H1 (cell line): ENCODE measurements around the gene CCDC12. TPM values are rescaled to one million over a fixed set of nuclear protein-coding genes. Genes with fewer than 3 reads are reported as not detected.

Experiments used
- CHD2 ChIP-seq: IDR thresholded peaks from 2 replicates; pipeline ENCODE4 v1.6.1; 2012; ENCODE audit warnings: low read length, improper control_type of control experiment
- EZH2 ChIP-seq: fragments of 200-600 bp; sonication (generic); IDR thresholded peaks from 2 replicates; pipeline ENCODE4 v1.7.1; 2012; ENCODE audit warnings: low read depth, mild to moderate bottlenecking, moderate library complexity, low read length, inconsistent platforms; ENCODE audit not compliant: severe bottlenecking
- HDAC6 ChIP-seq: IDR thresholded peaks from one replicate; pipeline ENCODE4 v1.7.1; 2012; ENCODE audit warnings: low read depth, mild to moderate bottlenecking, inconsistent platforms, low read length, moderate library complexity
- MAFK ChIP-seq: IDR thresholded peaks from 2 replicates; pipeline ENCODE4 v1.6.1; 2012; ENCODE audit warnings: low read depth, mild to moderate bottlenecking, improper control_type of control experiment, low read length
- polyA plus RNA-seq, 7 experiments: library from polyadenylated mRNA; depleted of rRNA in 3 of 7; stranded (reverse) in 5 of 7; unstranded in 2 of 7; fragments of >200 nt in 5 of 7; fragments of 200-250 nt in 2 of 7; gene quantifications; 1 replicate in 5 of 7; 2 replicates in 1 of 7; 4 replicates in 1 of 7; pipeline versions ENCODE4 v1.2.1 to v1.2.3, GENCODE V29; 2011 to 2013; ENCODE audit warnings: missing spikeins in 2 of 7, mixed read lengths in 2 of 7
- total RNA-seq: library from RNA; stranded (reverse); fragmentation: NEBNext Ultra II Directional; extraction: Animal tissue kit (Norgen Biotek cat#: 25700); gene quantifications from 2 replicates; pipeline ENCODE4 v1.2.1, GENCODE V29; 2021
- TF ChIP-seq, protein P1 (sequence below): fragments of 300-600 bp; sonication (generic); IDR thresholded peaks from 2 replicates; pipeline ENCODE4 v1.7.1; 2012; ENCODE audit warnings: low read length, moderate library complexity, mild to moderate bottlenecking, inconsistent platforms; ENCODE audit not compliant: insufficient replicate concordance
- TF ChIP-seq, protein P2 (sequence below), 3 experiments: IDR thresholded peaks; 1 replicate in 2 of 3; 2 replicates in 1 of 3; pipeline versions ENCODE4 v1.5.1 to v1.6.1; 2011; ENCODE audit warnings: low read length in 3 of 3, mild to moderate bottlenecking in 3 of 3, inconsistent platforms in 2 of 3, low read depth in 1 of 3, moderate library complexity in 1 of 3; ENCODE audit not compliant: insufficient read depth in 1 of 3; ENCODE audit errors: control extremely low read depth in 1 of 3
- TF ChIP-seq, protein P3 (sequence below): IDR thresholded peaks from 2 replicates; pipeline ENCODE4 v1.6.1; 2012; ENCODE audit warnings: inconsistent platforms

CCDC12 gene
- total and polyA plus RNA-seq, 2 of the 8 experiments (the other 6 are each of a cell fraction or from before 2014, with no cell fraction given): 29.5 to 41.3 TPM

DNA sequence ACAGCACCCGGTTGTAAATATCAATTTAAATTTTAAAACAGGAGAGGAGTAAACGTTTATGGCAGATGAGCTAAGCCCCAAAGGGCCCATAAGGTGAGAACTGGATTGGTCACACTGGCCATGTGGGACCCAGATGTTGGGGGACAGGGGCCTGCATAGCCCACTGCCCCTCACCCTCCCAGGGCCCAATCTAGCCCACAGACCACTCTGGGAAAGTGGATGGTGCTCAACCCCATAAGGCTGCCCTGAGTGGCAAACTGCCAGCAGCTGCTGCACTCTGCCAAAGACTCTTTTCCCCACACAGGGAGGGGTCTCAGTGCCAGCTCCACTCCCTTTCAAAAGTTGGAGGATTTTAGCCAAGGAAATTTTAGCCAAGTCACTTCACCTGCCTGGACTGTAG, 42.5 kb downstream of the CCDC12 start (continued):
- TF ChIP-seq, protein P1, sequence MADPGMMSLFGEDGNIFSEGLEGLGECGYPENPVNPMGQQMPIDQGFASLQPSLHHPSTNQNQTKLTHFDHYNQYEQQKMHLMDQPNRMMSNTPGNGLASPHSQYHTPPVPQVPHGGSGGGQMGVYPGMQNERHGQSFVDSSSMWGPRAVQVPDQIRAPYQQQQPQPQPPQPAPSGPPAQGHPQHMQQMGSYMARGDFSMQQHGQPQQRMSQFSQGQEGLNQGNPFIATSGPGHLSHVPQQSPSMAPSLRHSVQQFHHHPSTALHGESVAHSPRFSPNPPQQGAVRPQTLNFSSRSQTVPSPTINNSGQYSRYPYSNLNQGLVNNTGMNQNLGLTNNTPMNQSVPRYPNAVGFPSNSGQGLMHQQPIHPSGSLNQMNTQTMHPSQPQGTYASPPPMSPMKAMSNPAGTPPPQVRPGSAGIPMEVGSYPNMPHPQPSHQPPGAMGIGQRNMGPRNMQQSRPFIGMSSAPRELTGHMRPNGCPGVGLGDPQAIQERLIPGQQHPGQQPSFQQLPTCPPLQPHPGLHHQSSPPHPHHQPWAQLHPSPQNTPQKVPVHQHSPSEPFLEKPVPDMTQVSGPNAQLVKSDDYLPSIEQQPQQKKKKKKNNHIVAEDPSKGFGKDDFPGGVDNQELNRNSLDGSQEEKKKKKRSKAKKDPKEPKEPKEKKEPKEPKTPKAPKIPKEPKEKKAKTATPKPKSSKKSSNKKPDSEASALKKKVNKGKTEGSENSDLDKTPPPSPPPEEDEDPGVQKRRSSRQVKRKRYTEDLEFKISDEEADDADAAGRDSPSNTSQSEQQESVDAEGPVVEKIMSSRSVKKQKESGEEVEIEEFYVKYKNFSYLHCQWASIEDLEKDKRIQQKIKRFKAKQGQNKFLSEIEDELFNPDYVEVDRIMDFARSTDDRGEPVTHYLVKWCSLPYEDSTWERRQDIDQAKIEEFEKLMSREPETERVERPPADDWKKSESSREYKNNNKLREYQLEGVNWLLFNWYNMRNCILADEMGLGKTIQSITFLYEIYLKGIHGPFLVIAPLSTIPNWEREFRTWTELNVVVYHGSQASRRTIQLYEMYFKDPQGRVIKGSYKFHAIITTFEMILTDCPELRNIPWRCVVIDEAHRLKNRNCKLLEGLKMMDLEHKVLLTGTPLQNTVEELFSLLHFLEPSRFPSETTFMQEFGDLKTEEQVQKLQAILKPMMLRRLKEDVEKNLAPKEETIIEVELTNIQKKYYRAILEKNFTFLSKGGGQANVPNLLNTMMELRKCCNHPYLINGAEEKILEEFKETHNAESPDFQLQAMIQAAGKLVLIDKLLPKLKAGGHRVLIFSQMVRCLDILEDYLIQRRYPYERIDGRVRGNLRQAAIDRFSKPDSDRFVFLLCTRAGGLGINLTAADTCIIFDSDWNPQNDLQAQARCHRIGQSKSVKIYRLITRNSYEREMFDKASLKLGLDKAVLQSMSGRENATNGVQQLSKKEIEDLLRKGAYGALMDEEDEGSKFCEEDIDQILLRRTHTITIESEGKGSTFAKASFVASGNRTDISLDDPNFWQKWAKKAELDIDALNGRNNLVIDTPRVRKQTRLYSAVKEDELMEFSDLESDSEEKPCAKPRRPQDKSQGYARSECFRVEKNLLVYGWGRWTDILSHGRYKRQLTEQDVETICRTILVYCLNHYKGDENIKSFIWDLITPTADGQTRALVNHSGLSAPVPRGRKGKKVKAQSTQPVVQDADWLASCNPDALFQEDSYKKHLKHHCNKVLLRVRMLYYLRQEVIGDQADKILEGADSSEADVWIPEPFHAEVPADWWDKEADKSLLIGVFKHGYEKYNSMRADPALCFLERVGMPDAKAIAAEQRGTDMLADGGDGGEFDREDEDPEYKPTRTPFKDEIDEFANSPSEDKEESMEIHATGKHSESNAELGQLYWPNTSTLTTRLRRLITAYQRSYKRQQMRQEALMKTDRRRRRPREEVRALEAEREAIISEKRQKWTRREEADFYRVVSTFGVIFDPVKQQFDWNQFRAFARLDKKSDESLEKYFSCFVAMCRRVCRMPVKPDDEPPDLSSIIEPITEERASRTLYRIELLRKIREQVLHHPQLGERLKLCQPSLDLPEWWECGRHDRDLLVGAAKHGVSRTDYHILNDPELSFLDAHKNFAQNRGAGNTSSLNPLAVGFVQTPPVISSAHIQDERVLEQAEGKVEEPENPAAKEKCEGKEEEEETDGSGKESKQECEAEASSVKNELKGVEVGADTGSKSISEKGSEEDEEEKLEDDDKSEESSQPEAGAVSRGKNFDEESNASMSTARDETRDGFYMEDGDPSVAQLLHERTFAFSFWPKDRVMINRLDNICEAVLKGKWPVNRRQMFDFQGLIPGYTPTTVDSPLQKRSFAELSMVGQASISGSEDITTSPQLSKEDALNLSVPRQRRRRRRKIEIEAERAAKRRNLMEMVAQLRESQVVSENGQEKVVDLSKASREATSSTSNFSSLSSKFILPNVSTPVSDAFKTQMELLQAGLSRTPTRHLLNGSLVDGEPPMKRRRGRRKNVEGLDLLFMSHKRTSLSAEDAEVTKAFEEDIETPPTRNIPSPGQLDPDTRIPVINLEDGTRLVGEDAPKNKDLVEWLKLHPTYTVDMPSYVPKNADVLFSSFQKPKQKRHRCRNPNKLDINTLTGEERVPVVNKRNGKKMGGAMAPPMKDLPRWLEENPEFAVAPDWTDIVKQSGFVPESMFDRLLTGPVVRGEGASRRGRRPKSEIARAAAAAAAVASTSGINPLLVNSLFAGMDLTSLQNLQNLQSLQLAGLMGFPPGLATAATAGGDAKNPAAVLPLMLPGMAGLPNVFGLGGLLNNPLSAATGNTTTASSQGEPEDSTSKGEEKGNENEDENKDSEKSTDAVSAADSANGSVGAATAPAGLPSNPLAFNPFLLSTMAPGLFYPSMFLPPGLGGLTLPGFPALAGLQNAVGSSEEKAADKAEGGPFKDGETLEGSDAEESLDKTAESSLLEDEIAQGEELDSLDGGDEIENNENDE: no peak
- TF ChIP-seq EZH2 (no peak), HDAC6 (no peak), MAFK (no peak), CHD2 (no peak)
- TF ChIP-seq, protein P2, sequence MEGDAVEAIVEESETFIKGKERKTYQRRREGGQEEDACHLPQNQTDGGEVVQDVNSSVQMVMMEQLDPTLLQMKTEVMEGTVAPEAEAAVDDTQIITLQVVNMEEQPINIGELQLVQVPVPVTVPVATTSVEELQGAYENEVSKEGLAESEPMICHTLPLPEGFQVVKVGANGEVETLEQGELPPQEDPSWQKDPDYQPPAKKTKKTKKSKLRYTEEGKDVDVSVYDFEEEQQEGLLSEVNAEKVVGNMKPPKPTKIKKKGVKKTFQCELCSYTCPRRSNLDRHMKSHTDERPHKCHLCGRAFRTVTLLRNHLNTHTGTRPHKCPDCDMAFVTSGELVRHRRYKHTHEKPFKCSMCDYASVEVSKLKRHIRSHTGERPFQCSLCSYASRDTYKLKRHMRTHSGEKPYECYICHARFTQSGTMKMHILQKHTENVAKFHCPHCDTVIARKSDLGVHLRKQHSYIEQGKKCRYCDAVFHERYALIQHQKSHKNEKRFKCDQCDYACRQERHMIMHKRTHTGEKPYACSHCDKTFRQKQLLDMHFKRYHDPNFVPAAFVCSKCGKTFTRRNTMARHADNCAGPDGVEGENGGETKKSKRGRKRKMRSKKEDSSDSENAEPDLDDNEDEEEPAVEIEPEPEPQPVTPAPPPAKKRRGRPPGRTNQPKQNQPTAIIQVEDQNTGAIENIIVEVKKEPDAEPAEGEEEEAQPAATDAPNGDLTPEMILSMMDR (IDR thresholded peaks at IDR 0.05; ENCODE audit: control extremely low read depth in 1 of 3, insufficient read depth in 1 of 3, low read depth in 1 of 3, low read length in 3 of 3): no peak
- TF ChIP-seq, protein P3, sequence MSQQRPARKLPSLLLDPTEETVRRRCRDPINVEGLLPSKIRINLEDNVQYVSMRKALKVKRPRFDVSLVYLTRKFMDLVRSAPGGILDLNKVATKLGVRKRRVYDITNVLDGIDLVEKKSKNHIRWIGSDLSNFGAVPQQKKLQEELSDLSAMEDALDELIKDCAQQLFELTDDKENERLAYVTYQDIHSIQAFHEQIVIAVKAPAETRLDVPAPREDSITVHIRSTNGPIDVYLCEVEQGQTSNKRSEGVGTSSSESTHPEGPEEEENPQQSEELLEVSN: no peak
